NCI-H82 (cell line): ENCODE measurements around the gene ASS1.
"Not testable (repeated sequence)": the region's sequence is repeated elsewhere in the genome, so short reads cannot be mapped to it uniquely, and the experiment has no call there.

Experiments
- DNase-seq: peaks from one replicate; lab custom pipeline; 2025; lab: John Stamatoyannopoulos, UW

The ASS1 gene

GRCh38 chr9:130434656-130435055 lies 10.1 kb upstream of the ASS1 start:
- DNase-seq = not testable (repeated sequence)

GRCh38 chr9:130437011-130437789 lies 7.6 kb upstream of the ASS1 start:
- DNase-seq = no peak

GRCh38 chr9:130438382-130438981 lies 6.3 kb upstream of the ASS1 start:
- no peak for DNase-seq

GRCh38 chr9:130441031-130441430 lies 3.7 kb upstream of the ASS1 start:
- no peak for DNase-seq

GRCh38 chr9:130442746-130443455 lies 1.9 kb upstream of the ASS1 start:
- DNase-seq = no peak

GRCh38 chr9:130443456-130443801 lies 1.3 kb upstream of the ASS1 start:
- DNase-seq = no peak

- no peak for DNase-seq
Observed at GRCh38 chr9:130443840-130444492, 795 bp upstream of the ASS1 start.

GRCh38 chr9:130445268-130445983 lies 665 bp downstream of the ASS1 start:
- peak; percentile 74 for DNase-seq

GRCh38 chr9:130446101-130446861 lies 1.5 kb downstream of the ASS1 start:
- peak; percentile 85 for DNase-seq

GRCh38 chr9:130447193-130447816 lies 2.5 kb downstream of the ASS1 start:
- peak; percentile 42 for DNase-seq

GRCh38 chr9:130448035-130448624 lies 3.4 kb downstream of the ASS1 start:
- DNase-seq = peak; percentile 86

- no peak for DNase-seq
Observed at GRCh38 chr9:130448771-130449603, 4.2 kb downstream of the ASS1 start.

GRCh38 chr9:130450344-130451003 lies 5.7 kb downstream of the ASS1 start:
- DNase-seq = no peak

GRCh38 chr9:130451004-130451390 lies 6.2 kb downstream of the ASS1 start:
- DNase-seq = peak; percentile 53

GRCh38 chr9:130451509-130452388 lies 7.0 kb downstream of the ASS1 start:
- peak; percentile 92 for DNase-seq

GRCh38 chr9:130452835-130453234 lies 8.1 kb downstream of the ASS1 start:
- DNase-seq = no peak

GRCh38 chr9:130453487-130453886 lies 8.7 kb downstream of the ASS1 start:
- DNase-seq = peak; percentile 74
